K562 (cell line): Measurements from ENCODE around the gene ASF1B. TPM values are rescaled to one million over a fixed set of nuclear protein-coding genes. Genes with fewer than 3 reads are reported as not detected.

ENCODE experiments used
- FOXK2 ChIP-seq, 2 experiments: fragments of 450-650 bp; IDR thresholded peaks in 1 of 2; conservative IDR thresholded peaks in 1 of 2; 2 replicates each; pipeline ENCODE4 v1.6.1; 2016; ENCODE audit warnings: low read depth in 2 of 2, mild to moderate bottlenecking in 1 of 2
- HDGF ChIP-seq: fragments of 450-650 bp; IDR thresholded peaks from 2 replicates; pipeline ENCODE4 v1.6.1; 2016
- L3MBTL2 ChIP-seq: fragments of 450-650 bp; IDR thresholded peaks from 2 replicates; pipeline ENCODE4 v1.6.1; 2016; ENCODE audit warnings: mild to moderate bottlenecking, moderate library complexity
- MYC ChIP-seq, 2 experiments: fragments of 250-450 bp in 1 of 2; sonication (Bioruptor Pico) in 1 of 2; IDR thresholded peaks; 2 replicates each; pipeline versions ENCODE4 v1.5.1 to v1.6.1; 2012 to 2021; ENCODE audit warnings: low read depth in 2 of 2, borderline replicate concordance in 1 of 2, improper control_type of control experiment in 1 of 2, low read length in 1 of 2, mild to moderate bottlenecking in 1 of 2, moderate library complexity in 1 of 2
- NR3C1 ChIP-seq: sonication (generic); formaldehyde crosslinking; IDR thresholded peaks from 2 replicates; pipeline ENCODE4 v1.8.1; 2022; ENCODE audit warnings: missing genetic modification reagents
- RBM14 ChIP-seq: fragments of 200-400 bp; formaldehyde crosslinking; IDR thresholded peaks from 2 replicates; pipeline ENCODE4 v1.6.1; 2018; ENCODE audit warnings: low read depth, mild to moderate bottlenecking, low read length, moderate library complexity, borderline replicate concordance; ENCODE audit not compliant: insufficient read depth
- SREBF1 ChIP-seq: fragments of 150-350 bp; IDR thresholded peaks from 2 replicates; pipeline ENCODE4 v1.6.1; 2014; ENCODE audit warnings: antibody characterized with exemption, low read depth, low read length, borderline replicate concordance
- polyA plus RNA-seq, 8 experiments: library from polyadenylated mRNA; depleted of rRNA in 4 of 8; stranded (reverse) in 5 of 8; unstranded in 3 of 8; fragments of >200 nt; fragmentation: Nextera tagmentation in 2 of 8; fragmentation: Illumina TruSeq in 1 of 8; extraction: Ambion mirVana in 2 of 8; extraction: Trizol in 1 of 8; gene quantifications; 2 replicates each; pipeline versions ENCODE4 v1.2.1 to v1.2.3, GENCODE V29; 2011 to 2014; ENCODE audit warnings: inconsistent platforms in 1 of 8, missing spikeins in 1 of 8
- total RNA-seq, 7 experiments: library from RNA; depleted of rRNA in 6 of 7; stranded (reverse); fragments of >200 nt in 6 of 7; fragmentation: Illumina TruSeq in 2 of 7; extraction: Trizol in 2 of 7; gene quantifications; 2 replicates each; pipeline versions ENCODE4 v1.2.1 to v1.2.3, GENCODE V29; 2011 to 2021; ENCODE audit warnings: low replicate concordance in 1 of 7
- TF ChIP-seq, protein P1 (sequence below), 2 experiments: fragments of 450-650 bp; IDR thresholded peaks; 2 replicates each; pipeline ENCODE4 v1.6.1; 2016; ENCODE audit warnings: mild to moderate bottlenecking in 2 of 2, borderline replicate concordance in 1 of 2, low read depth in 1 of 2, moderate library complexity in 1 of 2
- TF ChIP-seq, protein P2 (sequence below), 2 experiments: fragments of 250-450 bp in 1 of 2; fragments of 450-650 bp in 1 of 2; sonication (Bioruptor Pico) in 1 of 2; IDR thresholded peaks; 2 replicates each; pipeline versions ENCODE4 v1.6.1 to v1.8.0; 2016 to 2021; ENCODE audit warnings: mild to moderate bottlenecking in 2 of 2, moderate library complexity in 2 of 2, missing compliant biosample characterization in 1 of 2, missing genetic modification characterization in 1 of 2
- TF ChIP-seq, protein P3 (sequence below): sonication (generic); formaldehyde crosslinking; IDR thresholded peaks from 2 replicates; pipeline ENCODE4 v1.8.1; 2022; ENCODE audit warnings: missing genetic modification reagents
- TF ChIP-seq, protein P4 (sequence below), 3 experiments: fragments of 200-800 bp in 1 of 3; sonication (Bioruptor generic) in 1 of 3; sonication (generic) in 1 of 3; formaldehyde crosslinking in 1 of 3; IDR thresholded peaks; 2 replicates each; pipeline versions ENCODE4 v1.6.1 to v1.8.0; 2016 to 2022; ENCODE audit warnings: mild to moderate bottlenecking in 2 of 3, missing compliant biosample characterization in 2 of 3, missing genetic modification characterization in 2 of 3, missing genetic modification reagents in 1 of 3

The ASF1B gene
- total and polyA plus RNA-seq, 9 of the 15 experiments (the other 6 are each of a cell fraction or from before 2014, with no cell fraction given), result 6.0 to 69.4 (median 53.3) TPM

DNA sequence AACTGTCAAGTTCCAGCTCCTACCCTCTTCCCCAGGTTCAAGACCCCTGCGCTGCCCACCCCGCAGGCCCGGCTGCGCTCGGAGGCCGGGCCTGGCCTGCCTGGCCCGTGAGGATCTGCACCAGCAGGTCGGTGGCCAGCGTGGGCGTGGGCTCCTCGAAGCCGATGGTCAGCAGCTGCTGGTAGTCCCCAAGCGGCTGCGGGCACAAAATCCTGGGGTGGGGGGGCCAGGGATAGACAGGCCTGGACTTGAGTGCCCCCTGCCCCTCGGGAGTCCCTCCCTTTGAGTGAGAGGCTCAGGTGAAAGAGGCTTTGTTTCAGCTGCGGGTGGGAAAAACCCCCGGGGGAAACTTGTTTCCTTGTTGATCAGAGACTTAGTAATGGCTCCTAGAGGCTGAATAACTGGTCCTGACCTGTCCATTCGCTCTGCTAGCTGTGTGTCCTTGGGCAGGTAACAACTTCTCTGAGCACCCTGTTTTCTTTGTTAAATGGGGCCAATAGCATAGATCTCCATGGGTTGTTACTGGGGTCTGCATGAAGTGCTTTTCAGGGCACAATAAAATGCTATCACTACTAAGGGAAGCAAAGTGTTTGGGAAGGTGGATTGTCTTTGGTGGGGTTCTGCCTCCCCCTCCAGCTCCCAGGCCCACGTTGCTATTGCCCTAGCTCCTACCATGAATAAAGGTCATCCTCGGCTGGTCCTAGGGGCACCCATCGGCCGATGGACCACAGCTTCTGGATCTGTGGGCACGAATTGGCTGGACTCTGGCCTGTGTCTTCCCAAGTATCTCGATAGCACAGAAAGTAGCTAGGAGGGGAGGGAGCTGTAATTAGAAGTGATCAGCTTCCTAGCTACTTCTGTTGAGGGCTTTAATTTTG lies 54.4 kb downstream of the ASF1B start (continued):
- TF ChIP-seq, protein P1, sequence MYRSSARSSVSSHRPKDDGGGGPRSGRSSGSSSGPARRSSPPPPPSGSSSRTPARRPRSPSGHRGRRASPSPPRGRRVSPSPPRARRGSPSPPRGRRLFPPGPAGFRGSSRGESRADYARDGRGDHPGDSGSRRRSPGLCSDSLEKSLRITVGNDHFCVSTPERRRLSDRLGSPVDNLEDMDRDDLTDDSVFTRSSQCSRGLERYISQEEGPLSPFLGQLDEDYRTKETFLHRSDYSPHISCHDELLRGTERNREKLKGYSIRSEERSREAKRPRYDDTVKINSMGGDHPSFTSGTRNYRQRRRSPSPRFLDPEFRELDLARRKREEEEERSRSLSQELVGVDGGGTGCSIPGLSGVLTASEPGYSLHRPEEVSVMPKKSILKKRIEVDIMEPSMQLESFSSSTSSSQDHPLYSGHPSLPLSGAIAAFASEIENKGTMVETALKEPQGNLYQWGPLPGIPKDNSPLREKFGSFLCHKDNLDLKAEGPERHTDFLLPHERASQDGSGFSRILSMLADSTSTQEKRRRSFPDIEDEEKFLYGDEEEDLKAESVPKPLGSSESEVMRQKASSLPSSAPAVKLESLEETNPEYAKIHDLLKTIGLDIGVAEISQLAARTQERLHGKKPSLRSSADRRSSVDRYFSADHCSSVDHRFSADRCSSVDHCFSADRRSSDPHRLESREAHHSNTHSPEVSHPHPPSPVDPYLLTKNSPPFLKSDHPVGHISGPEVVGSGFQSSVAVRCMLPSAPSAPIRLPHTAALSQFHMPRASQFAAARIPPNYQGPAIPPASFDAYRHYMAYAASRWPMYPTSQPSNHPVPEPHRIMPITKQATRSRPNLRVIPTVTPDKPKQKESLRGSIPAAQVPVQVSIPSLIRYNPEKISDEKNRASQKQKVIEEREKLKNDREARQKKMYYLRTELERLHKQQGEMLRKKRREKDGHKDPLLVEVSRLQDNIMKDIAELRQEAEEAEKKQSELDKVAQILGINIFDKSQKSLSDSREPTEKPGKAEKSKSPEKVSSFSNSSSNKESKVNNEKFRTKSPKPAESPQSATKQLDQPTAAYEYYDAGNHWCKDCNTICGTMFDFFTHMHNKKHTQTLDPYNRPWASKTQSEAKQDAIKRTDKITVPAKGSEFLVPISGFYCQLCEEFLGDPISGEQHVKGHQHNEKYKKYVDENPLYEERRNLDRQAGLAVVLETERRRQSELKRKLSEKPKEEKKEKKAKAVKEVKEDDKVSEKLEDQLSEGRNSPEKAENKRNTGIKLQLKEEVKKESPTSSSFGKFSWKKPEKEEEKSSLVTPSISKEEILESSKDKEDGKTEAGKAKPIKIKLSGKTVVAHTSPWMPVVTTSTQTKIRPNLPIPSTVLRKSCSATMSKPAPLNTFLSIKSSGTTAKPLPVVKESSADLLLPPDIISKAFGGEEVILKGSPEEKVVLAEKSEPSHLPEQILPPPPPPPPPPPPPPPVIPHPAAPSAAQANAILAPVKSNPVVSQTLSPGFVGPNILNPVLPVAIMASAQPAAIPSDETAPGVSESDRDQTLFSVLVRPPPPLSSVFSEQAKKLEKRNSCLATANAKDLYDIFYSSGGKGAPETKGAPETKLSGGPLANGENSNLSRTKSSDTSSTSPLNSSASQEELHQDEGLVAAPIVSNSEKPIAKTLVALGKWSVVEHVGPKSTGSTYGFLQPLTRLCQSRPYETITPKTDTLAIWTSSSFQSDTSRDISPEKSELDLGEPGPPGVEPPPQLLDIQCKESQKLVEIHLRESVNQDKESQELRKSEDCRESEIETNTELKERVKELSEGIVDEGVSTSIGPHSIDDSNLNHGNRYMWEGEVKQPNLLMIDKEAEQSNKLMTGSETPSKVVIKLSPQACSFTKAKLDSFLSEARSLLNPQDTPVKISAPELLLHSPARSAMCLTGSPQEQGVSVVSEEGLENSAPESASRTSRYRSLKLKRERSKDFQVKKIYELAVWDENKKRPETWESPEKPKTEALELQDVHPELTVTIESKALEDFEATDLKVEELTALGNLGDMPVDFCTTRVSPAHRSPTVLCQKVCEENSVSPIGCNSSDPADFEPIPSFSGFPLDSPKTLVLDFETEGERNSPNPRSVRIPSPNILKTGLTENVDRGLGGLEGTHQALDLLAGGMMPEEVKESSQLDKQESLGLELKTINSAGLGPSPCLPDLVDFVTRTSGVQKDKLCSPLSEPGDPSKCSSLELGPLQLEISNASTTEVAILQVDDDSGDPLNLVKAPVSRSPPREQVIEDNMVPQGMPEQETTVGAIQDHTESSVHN (IDR thresholded peaks at IDR 0.05; ENCODE audit: borderline replicate concordance in 1 of 2, low read depth in 1 of 2), result no peak
- TF ChIP-seq SREBF1 (no peak), MYC (IDR thresholded peaks at IDR 0.05; ENCODE audit: low read depth, low read length) (no peak), MYC (CRISPR knock-in tag; IDR thresholded peaks at IDR 0.05; ENCODE audit: borderline replicate concordance, low read depth) (0 out of 2 replicates have a peak, but pooled peaks have one; percentile 54), HDGF (no peak), L3MBTL2 (peak; percentile 60; the same call in 1 of the 2 replicates), FOXK2 (conservative IDR thresholded peaks at IDR 0.05 in 1 of 2, IDR thresholded peaks at IDR 0.05 in 1 of 2; ENCODE audit: low read depth in 2 of 2) (no peak), NR3C1 (CRISPR knock-in tag) (no peak), RBM14 (no peak)
- TF ChIP-seq, protein P2, sequence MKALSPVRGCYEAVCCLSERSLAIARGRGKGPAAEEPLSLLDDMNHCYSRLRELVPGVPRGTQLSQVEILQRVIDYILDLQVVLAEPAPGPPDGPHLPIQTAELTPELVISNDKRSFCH (CRISPR knock-in tag; IDR thresholded peaks at IDR 0.05), result no peak
- TF ChIP-seq, protein P2 (tag; IDR thresholded peaks at IDR 0.05), result 0 out of 2 replicates have a peak, but pooled peaks have one; percentile 32
- TF ChIP-seq, protein P3, sequence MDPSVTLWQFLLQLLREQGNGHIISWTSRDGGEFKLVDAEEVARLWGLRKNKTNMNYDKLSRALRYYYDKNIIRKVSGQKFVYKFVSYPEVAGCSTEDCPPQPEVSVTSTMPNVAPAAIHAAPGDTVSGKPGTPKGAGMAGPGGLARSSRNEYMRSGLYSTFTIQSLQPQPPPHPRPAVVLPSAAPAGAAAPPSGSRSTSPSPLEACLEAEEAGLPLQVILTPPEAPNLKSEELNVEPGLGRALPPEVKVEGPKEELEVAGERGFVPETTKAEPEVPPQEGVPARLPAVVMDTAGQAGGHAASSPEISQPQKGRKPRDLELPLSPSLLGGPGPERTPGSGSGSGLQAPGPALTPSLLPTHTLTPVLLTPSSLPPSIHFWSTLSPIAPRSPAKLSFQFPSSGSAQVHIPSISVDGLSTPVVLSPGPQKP (CRISPR knock-in tag), result no peak
- TF ChIP-seq, protein P4, sequence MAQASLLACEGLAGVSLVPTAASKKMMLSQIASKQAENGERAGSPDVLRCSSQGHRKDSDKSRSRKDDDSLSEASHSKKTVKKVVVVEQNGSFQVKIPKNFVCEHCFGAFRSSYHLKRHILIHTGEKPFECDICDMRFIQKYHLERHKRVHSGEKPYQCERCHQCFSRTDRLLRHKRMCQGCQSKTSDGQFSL (CRISPR knock-in tag; IDR thresholded peaks at IDR 0.05), result no peak; the same call in 1 of the 2 replicates
- TF ChIP-seq, protein P4 (tag; IDR thresholded peaks at IDR 0.05), result peak in 1 of 2 experiments; percentile 84; a peak in 2 of 4 replicates
